Measurements from ENCODE around the gene SURF1. TPM values are rescaled to one million over a fixed set of nuclear protein-coding genes. Genes with fewer than 3 reads are reported as not detected.
A peak's percentile ranks its signal among the peaks of the same experiment; 100 is the strongest.

The SURF1 gene
- total and polyA plus RNA-seq, 11 donors = 36.8 to 104 (median 53.6) TPM

DNA sequence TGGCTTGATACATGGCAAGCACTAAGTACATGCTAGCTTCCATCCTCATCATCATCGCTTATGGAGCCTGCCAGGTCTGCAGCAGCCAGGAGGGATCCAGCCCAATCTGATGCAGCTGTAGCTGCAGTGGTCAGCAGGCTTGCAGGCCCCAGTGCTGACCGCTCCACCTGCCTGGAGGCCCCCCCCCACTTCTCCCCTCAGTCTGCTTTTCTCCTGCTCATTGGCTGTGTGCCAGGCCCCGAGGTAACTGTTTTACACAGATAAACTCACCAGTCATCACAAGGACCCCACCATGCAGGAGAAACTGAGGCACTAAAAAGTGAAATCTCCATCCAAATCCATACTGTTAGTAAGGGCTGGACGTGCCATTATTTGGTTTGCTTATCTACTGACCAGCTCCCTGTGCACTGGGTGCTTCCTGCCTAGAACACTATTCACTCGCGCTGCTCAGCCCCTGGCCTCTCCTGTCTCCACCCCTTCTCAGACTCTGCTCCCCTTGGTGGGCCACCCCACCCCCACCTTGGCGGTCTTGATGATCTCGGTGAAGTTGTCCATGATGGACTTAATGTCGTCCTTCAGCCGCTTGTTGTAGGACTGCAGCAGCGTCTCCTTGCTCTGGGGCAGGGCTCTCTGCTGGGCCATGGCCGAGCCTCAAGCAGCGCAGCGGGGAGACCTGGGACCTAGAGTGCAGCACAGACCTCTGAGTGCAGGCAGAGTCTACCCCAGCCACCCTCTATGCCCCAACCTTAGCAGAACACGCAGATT is 10.1 kb downstream of the SURF1 start:
- Histone ChIP-seq H3K4me1 (peaks cover 4 to 40% (median 25%) of the 10 kb centered on the region in 12 donors), H3K36me3 (peaks cover 0 to 72% (median 67%) of the 10 kb centered on the region in 9 donors), H3K27ac (peak overlapping the region in 3 of 12 donors; percentile 88 to 97 (median 93)), H3K9me3 (no peaks in the 10 kb centered on the region), H3K27me3 (no peaks in the 10 kb centered on the region), H3K4me3 (peak overlapping the region in 9 of 12 donors; percentile 78 to 100 (median 99))
- WGBS, 4 donors = 68 to 70% (median 69%) methylated on average over 11 to 15 of the region's 15 CpGs
- ATAC-seq (no peak), DNase-seq (no peak)
- intact Hi-C loops (cut with DNase I) = loop anchor here in 1 of 10 donors (10.0 kb wide), 1 partner anchor 139 kb away; no protein-coding TSS in a partner anchor
- TF ChIP-seq POLR2A (IDR thresholded peaks at IDR 0.05) = no peak
- TF ChIP-seq, protein P1, sequence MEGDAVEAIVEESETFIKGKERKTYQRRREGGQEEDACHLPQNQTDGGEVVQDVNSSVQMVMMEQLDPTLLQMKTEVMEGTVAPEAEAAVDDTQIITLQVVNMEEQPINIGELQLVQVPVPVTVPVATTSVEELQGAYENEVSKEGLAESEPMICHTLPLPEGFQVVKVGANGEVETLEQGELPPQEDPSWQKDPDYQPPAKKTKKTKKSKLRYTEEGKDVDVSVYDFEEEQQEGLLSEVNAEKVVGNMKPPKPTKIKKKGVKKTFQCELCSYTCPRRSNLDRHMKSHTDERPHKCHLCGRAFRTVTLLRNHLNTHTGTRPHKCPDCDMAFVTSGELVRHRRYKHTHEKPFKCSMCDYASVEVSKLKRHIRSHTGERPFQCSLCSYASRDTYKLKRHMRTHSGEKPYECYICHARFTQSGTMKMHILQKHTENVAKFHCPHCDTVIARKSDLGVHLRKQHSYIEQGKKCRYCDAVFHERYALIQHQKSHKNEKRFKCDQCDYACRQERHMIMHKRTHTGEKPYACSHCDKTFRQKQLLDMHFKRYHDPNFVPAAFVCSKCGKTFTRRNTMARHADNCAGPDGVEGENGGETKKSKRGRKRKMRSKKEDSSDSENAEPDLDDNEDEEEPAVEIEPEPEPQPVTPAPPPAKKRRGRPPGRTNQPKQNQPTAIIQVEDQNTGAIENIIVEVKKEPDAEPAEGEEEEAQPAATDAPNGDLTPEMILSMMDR (IDR thresholded peaks at IDR 0.05) = no peak

DNA sequence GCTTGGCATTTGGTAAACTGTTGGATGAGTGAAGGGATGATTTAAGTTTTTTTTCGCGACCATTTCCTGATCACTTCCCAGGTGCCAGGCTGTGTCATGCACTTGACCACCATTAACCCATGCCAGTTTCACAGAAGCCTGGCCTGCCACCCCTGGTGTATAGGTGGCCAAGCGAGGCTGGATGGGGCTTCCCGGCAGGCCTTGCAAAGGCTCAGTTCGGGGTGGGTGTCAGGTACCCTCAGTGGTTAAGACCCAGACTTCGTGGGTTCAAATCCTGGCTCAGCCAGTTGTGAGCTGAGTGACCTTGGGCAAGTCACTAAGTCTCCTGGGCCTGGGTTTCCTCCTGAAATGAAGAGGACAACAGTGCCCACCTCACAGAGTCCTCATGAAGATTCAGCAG is 10.7 kb downstream of the SURF1 start:
- peaks cover 0 to 72% (median 67%) of the 10 kb centered on the region in 9 donors for H3K36me3 ChIP-seq
- no peak for DNase-seq
- H3K27me3 ChIP-seq = no peaks in the 10 kb centered on the region
- no peak overlapping the region for H3K4me3 ChIP-seq
- TF ChIP-seq, protein P1 (IDR thresholded peaks at IDR 0.05) = no peak
- TF ChIP-seq POLR2A (IDR thresholded peaks at IDR 0.05) = no peak
- ATAC-seq = no peak
- H3K9me3 ChIP-seq = no peaks in the 10 kb centered on the region
- no peak overlapping the region for H3K27ac ChIP-seq
- 79 to 96% (median 91%) methylated on average over 2 to 6 of the region's 6 CpGs for WGBS, 4 donors
- intact Hi-C loops (cut with DNase I) = loop anchor here in 1 of 10 donors (10.0 kb wide), 1 partner anchor 139 kb away; no protein-coding TSS in a partner anchor
- H3K4me1 ChIP-seq = peaks cover 4 to 46% (median 25%) of the 10 kb centered on the region in 12 donors

DNA sequence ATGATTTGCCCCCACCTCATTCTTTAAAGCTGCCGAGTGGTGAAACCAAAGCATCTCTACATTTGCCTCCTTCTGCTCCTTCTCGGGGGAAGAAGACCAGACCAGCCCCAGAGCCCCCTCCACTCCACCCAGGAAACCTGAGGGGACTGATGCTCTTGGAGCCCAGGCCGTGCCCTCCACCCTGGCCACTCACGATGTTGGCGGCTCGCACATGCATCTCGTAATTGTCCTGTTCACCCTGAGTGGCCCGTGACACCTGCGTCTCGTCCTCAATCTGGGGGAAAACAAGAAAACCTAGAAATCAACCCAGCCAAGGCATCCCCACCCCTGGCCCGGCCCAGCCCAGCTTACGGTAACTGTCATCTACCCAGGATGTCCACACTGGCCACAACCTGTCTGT is 11.3 kb downstream of the SURF1 start:
- H3K27me3 ChIP-seq = no peaks in the 10 kb centered on the region
- H3K9me3 ChIP-seq = no peaks in the 10 kb centered on the region
- TF ChIP-seq, protein P1 (IDR thresholded peaks at IDR 0.05) = no peak
- no peak for TF ChIP-seq POLR2A (IDR thresholded peaks at IDR 0.05)
- H3K36me3 ChIP-seq = peaks cover 0 to 72% (median 67%) of the 10 kb centered on the region in 9 donors
- intact Hi-C loops (cut with DNase I) = loop anchor here in 1 of 10 donors (10.0 kb wide), 1 partner anchor 140 kb away; no protein-coding TSS in a partner anchor
- 93 to 97% (median 95%) methylated on average over 12 of the region's 12 CpGs for WGBS, 4 donors
- H3K27ac ChIP-seq = no peak overlapping the region
- H3K4me1 ChIP-seq = peaks cover 4 to 49% (median 25%) of the 10 kb centered on the region in 12 donors
- no peak overlapping the region for H3K4me3 ChIP-seq
- DNase-seq (no peak), ATAC-seq (no peak)

DNA sequence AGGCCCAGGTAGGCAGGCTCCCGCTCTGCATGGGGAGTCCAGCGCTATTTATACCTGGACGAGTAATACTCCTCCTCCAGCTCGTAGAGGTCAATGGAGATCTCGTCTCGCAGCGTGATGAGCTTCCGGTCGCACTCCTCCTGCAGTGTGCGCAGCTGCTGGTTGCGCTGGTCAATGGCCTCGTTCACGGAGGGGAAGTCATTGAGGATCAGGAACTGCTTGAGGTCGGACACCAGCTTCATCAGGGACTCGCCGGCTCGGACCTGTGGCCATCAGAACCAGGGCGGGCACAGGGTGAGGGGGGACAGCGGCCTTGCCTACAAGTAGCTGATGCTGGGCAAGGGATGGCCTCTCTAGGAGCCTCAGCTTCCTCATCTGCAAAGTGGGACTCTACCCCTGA is 12.2 kb downstream of the SURF1 start:
- DNase-seq = peak in 1 of 5 donors; percentile 56
- H3K36me3 ChIP-seq = peaks cover 0 to 72% (median 65%) of the 10 kb centered on the region in 9 donors
- no peaks in the 10 kb centered on the region for H3K27me3 ChIP-seq
- no peak for ATAC-seq
- peaks cover 2 to 49% (median 18%) of the 10 kb centered on the region in 12 donors for H3K4me1 ChIP-seq
- H3K27ac ChIP-seq = no peak overlapping the region
- no peak overlapping the region for H3K4me3 ChIP-seq
- no peaks in the 10 kb centered on the region for H3K9me3 ChIP-seq
- 93 to 98% (median 94%) methylated on average over 16 to 19 of the region's 19 CpGs for WGBS, 4 donors
- intact Hi-C loops (cut with DNase I) = loop anchor here in 1 of 10 donors (10.0 kb wide), 1 partner anchor 141 kb away; no protein-coding TSS in a partner anchor
- TF ChIP-seq POLR2A (IDR thresholded peaks at IDR 0.05) = no peak
- TF ChIP-seq, protein P1 (IDR thresholded peaks at IDR 0.05) = no peak
